ENCODE measurements around the gene HDAC7. TPM values are rescaled to one million over a fixed set of nuclear protein-coding genes. Genes with fewer than 3 reads are reported as not detected.

The HDAC7 gene
- total RNA-seq = 100 to 1,000 TPM; 163 to 471 TPM

- Mint-ChIP-seq H3K9me3 (no peaks in the 10 kb centered on the region), H3K36me3 (ENCODE audit: low read depth) (peaks cover 57% of the 10 kb centered on the region), H3K27ac (peak within 1 kb of the TSS; percentile 97), H3K4me1 (peaks cover 44% of the 10 kb centered on the region), H3K27me3 (no peaks in the 10 kb centered on the region), H3K4me3 (peak within 1 kb of the TSS; percentile 97)
- peak; percentile 38 for ATAC-seq (replicated peaks)
Measured at GRCh38 chr12:47819896-47820630, at the start of gene HDAC7. Gene HDAC7 (minus strand): TSS chr12:47819903. CDS start chr12:47819785, 118 bp downstream.

- Mint-ChIP-seq H3K36me3 (ENCODE audit: low read depth) (peaks cover 100% of the 10 kb centered on the region), H3K27me3 (no peaks in the 10 kb centered on the region), H3K9me3 (no peaks in the 10 kb centered on the region), H3K4me1 (peaks cover 60% of the 10 kb centered on the region), H3K27ac (peak overlapping the region; percentile 95), H3K4me3 (peak overlapping the region; percentile 84)
- ATAC-seq (replicated peaks) = peak; percentile 68
Measured at GRCh38 chr12:47868552-47869031, 48.9 kb upstream of the HDAC7 start.

GRCh38 chr12:47868041-47868440, 48.3 kb upstream of the HDAC7 start:
- no peaks in the 10 kb centered on the region for H3K9me3 Mint-ChIP-seq
- no peaks in the 10 kb centered on the region for H3K27me3 Mint-ChIP-seq
- peaks cover 57% of the 10 kb centered on the region for H3K4me1 Mint-ChIP-seq
- ATAC-seq (replicated peaks) = peak; percentile 13
- H3K4me3 Mint-ChIP-seq = peak overlapping the region; percentile 84
- peak overlapping the region; percentile 95 for H3K27ac Mint-ChIP-seq
- H3K36me3 Mint-ChIP-seq (ENCODE audit: low read depth) = peaks cover 100% of the 10 kb centered on the region

- peak; percentile 84 for ATAC-seq (replicated peaks)
- Mint-ChIP-seq H3K9me3 (no peaks in the 10 kb centered on the region), H3K4me3 (peak overlapping the region; percentile 84), H3K36me3 (ENCODE audit: low read depth) (peaks cover 100% of the 10 kb centered on the region), H3K27ac (peak overlapping the region; percentile 95), H3K4me1 (peaks cover 51% of the 10 kb centered on the region), H3K27me3 (no peaks in the 10 kb centered on the region)
Measured at GRCh38 chr12:47867495-47867941, 47.8 kb upstream of the HDAC7 start.

DNA sequence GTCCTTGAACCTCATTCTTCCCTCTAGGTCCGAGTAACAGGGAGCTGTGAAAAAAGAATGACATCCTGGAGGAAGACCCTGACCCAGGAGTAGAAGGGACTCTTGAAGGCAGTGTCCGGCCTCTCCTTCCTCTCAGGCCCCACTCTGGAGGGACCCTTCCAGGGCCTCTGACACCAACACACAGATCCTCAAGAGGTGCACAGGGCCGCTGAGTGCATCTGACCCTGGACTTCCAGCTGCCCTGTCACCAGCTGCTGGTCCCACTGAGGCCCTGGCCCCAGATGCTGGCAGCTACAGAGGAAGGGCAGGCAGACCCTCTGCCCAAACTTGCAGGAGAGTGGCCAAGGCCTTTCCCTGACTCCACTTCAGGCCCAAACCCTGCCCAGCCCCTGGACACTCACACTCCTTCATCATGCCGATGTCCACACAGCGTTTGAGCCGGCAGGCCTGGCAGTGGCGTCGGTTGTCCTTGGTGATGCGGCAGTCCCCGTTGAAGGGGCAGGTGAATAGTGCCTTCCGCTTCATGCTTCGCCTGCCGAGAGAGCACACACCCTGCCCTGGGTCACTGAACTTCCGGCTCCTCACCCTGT, 45.0 kb upstream of the HDAC7 start:
- no peaks in the 10 kb centered on the region for H3K9me3 Mint-ChIP-seq
- H3K36me3 Mint-ChIP-seq (ENCODE audit: low read depth) = peaks cover 100% of the 10 kb centered on the region
- no peak for ATAC-seq (replicated peaks)
- H3K4me3 Mint-ChIP-seq = no peak overlapping the region
- no peaks in the 10 kb centered on the region for H3K27me3 Mint-ChIP-seq
- peaks cover 53% of the 10 kb centered on the region for H3K4me1 Mint-ChIP-seq
- H3K27ac Mint-ChIP-seq = peak overlapping the region; percentile 90

- Mint-ChIP-seq H3K36me3 (ENCODE audit: low read depth) (peaks cover 100% of the 10 kb centered on the region), H3K4me1 (peaks cover 57% of the 10 kb centered on the region), H3K4me3 (no peak overlapping the region), H3K27ac (peak overlapping the region; percentile 90), H3K27me3 (no peaks in the 10 kb centered on the region), H3K9me3 (no peaks in the 10 kb centered on the region)
- no peak for ATAC-seq (replicated peaks)
Measured at GRCh38 chr12:47863985-47864384, 44.3 kb upstream of the HDAC7 start.

DNA sequence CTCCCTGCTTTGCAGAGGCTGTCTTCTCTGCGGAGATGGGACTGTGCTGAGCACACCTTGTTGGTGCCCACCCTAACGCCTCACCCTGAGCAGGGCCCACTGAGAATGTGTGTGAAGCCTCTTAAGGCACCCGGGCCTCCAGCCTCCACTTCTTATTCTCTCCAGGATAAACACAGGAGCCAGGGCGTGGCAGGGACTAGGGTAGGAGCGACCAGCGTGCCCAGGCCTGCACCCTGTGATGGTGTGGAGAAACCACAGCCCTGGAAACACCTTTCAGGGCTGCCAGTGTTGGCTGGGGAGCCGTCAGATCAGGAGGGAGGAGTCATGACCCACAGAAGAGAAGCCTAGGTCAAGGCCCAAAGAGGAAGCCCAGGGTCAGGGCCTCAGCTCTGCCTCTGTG, 43.8 kb upstream of the HDAC7 start:
- Mint-ChIP-seq H3K36me3 (ENCODE audit: low read depth) (peaks cover 100% of the 10 kb centered on the region), H3K4me3 (no peak overlapping the region)

GRCh38 chr12:47862881-47863280, 43.2 kb upstream of the HDAC7 start:
- peak overlapping the region; percentile 90 for H3K27ac Mint-ChIP-seq
- no peak overlapping the region for H3K4me3 Mint-ChIP-seq
- peaks cover 49% of the 10 kb centered on the region for H3K4me1 Mint-ChIP-seq
- peaks cover 100% of the 10 kb centered on the region for H3K36me3 Mint-ChIP-seq (ENCODE audit: low read depth)
- no peaks in the 10 kb centered on the region for H3K27me3 Mint-ChIP-seq
- no peak for ATAC-seq (replicated peaks)
- H3K9me3 Mint-ChIP-seq = no peaks in the 10 kb centered on the region

More for the DNA sequence above, 43.8 kb upstream of the HDAC7 start:
- Mint-ChIP-seq H3K27me3 (no peaks in the 10 kb centered on the region), H3K9me3 (no peaks in the 10 kb centered on the region), H3K4me1 (peaks cover 51% of the 10 kb centered on the region), H3K27ac (peak overlapping the region; percentile 90)
- no peak for ATAC-seq (replicated peaks)

GRCh38 chr12:47862167-47862750, 42.6 kb upstream of the HDAC7 start:
- H3K4me1 Mint-ChIP-seq = peaks cover 46% of the 10 kb centered on the region
- peak overlapping the region; percentile 80 for H3K4me3 Mint-ChIP-seq
- H3K27me3 Mint-ChIP-seq = no peaks in the 10 kb centered on the region
- peaks cover 100% of the 10 kb centered on the region for H3K36me3 Mint-ChIP-seq (ENCODE audit: low read depth)
- ATAC-seq (replicated peaks) = no peak
- H3K27ac Mint-ChIP-seq = peak overlapping the region; percentile 99
- no peaks in the 10 kb centered on the region for H3K9me3 Mint-ChIP-seq

- no peaks in the 10 kb centered on the region for H3K27me3 Mint-ChIP-seq
- H3K36me3 Mint-ChIP-seq (ENCODE audit: low read depth) = peaks cover 100% of the 10 kb centered on the region
- peak overlapping the region; percentile 99 for H3K27ac Mint-ChIP-seq
- H3K4me1 Mint-ChIP-seq = peaks cover 45% of the 10 kb centered on the region
- peak; percentile 24 for ATAC-seq (replicated peaks)
- peak overlapping the region; percentile 80 for H3K4me3 Mint-ChIP-seq
- no peaks in the 10 kb centered on the region for H3K9me3 Mint-ChIP-seq
Measured at GRCh38 chr12:47860873-47861272, 41.2 kb upstream of the HDAC7 start.

DNA sequence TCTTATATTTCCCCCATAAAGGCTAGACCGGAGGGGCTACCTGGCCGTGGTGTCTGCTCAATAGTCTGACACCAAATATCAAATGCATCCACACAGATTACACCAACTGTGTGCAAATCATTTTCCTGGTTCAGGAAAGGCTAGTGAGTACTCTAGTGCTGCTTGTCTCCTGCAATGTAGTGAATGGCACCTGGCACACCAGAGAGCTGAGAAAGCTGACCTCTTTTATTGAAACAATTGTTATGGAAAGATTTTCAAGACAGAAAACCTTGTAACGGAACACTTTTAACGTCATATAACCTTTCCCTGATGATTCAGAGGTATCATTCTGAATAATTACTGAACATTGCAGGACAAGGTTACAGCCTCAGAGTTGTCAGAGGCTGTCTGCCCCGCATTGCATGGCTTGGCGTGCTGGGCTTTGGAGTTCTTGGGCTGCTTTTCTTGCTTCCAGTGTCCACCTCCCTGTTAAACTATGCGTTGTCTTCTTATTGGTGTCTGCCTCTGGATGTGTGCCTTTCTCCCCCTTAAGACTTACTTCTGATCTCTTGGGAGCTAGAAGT, 40.7 kb upstream of the HDAC7 start:
- Mint-ChIP-seq H3K9me3 (no peaks in the 10 kb centered on the region), H3K4me3 (peak overlapping the region; percentile 80), H3K27ac (peak overlapping the region; percentile 99), H3K4me1 (peaks cover 45% of the 10 kb centered on the region), H3K36me3 (ENCODE audit: low read depth) (peaks cover 100% of the 10 kb centered on the region), H3K27me3 (no peaks in the 10 kb centered on the region)
- ATAC-seq (replicated peaks) = peak; percentile 94

- Mint-ChIP-seq H3K9me3 (no peaks in the 10 kb centered on the region), H3K36me3 (ENCODE audit: low read depth) (peaks cover 100% of the 10 kb centered on the region), H3K27me3 (no peaks in the 10 kb centered on the region), H3K4me3 (peak overlapping the region; percentile 80), H3K27ac (peak overlapping the region; percentile 99), H3K4me1 (peaks cover 34% of the 10 kb centered on the region)
- ATAC-seq (replicated peaks) = no peak
Measured at GRCh38 chr12:47858511-47859266, 39.0 kb upstream of the HDAC7 start.

- Mint-ChIP-seq H3K4me3 (no peak overlapping the region), H3K9me3 (no peaks in the 10 kb centered on the region), H3K27me3 (no peaks in the 10 kb centered on the region), H3K4me1 (peaks cover 38% of the 10 kb centered on the region), H3K36me3 (ENCODE audit: low read depth) (peaks cover 100% of the 10 kb centered on the region), H3K27ac (peak overlapping the region; percentile 99)
- no peak for ATAC-seq (replicated peaks)
Measured at GRCh38 chr12:47856721-47857575, 37.2 kb upstream of the HDAC7 start.
